B cell (primary cell): ENCODE measurements around the gene GLYATL3.

ENCODE experiments used
- EZH2 ChIP-seq: IDR thresholded peaks from 2 replicates; pipeline ENCODE4 v1.6.1; 2012; ENCODE audit warnings: borderline replicate concordance, low read depth, mild to moderate bottlenecking, moderate library complexity, low read length; ENCODE audit not compliant: insufficient read depth, poor library complexity, severe bottlenecking
- TF ChIP-seq, protein P1 (sequence below): fragments of 200-600 bp; IDR thresholded peaks from one replicate; pipeline ENCODE4 v1.8.0; 2022; ENCODE audit warnings: antibody characterized with exemption, mild to moderate bottlenecking

- TF ChIP-seq, protein P1, sequence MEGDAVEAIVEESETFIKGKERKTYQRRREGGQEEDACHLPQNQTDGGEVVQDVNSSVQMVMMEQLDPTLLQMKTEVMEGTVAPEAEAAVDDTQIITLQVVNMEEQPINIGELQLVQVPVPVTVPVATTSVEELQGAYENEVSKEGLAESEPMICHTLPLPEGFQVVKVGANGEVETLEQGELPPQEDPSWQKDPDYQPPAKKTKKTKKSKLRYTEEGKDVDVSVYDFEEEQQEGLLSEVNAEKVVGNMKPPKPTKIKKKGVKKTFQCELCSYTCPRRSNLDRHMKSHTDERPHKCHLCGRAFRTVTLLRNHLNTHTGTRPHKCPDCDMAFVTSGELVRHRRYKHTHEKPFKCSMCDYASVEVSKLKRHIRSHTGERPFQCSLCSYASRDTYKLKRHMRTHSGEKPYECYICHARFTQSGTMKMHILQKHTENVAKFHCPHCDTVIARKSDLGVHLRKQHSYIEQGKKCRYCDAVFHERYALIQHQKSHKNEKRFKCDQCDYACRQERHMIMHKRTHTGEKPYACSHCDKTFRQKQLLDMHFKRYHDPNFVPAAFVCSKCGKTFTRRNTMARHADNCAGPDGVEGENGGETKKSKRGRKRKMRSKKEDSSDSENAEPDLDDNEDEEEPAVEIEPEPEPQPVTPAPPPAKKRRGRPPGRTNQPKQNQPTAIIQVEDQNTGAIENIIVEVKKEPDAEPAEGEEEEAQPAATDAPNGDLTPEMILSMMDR = no peak
- TF ChIP-seq EZH2 = no peak
These were observed 36.1 kb upstream of the GLYATL3 start for GRCh38 chr6:49463612-49463967.
